K562 (cell line): ENCODE data around the gene MYL6B. TPM values are rescaled to one million over a fixed set of nuclear protein-coding genes. Genes with fewer than 3 reads are reported as not detected.
A peak's percentile ranks its signal among the peaks of the same experiment; 100 is the strongest.

Source experiments
- C11orf30 ChIP-seq: fragments of 450-650 bp; IDR thresholded peaks from 2 replicates; pipeline ENCODE4 v1.6.1; 2016; ENCODE audit warnings: low read depth, mild to moderate bottlenecking
- ELF4 ChIP-seq: fragments of 450-650 bp; formaldehyde crosslinking; IDR thresholded peaks from 2 replicates; pipeline ENCODE4 v1.4.0; 2022; ENCODE audit warnings: missing genetic modification characterization
- GATA2 ChIP-seq: sonication (generic); formaldehyde crosslinking; IDR thresholded peaks from 2 replicates; pipeline ENCODE4 v1.4.0; 2020; ENCODE audit warnings: mild to moderate bottlenecking, missing genetic modification reagents
- HDAC1 ChIP-seq, 2 experiments: fragments of 450-650 bp; IDR thresholded peaks; 2 replicates each; pipeline ENCODE4 v1.6.1; 2016 to 2017; ENCODE audit warnings: inconsistent platforms in 1 of 2, mild to moderate bottlenecking in 1 of 2, moderate library complexity in 1 of 2
- ILK ChIP-seq: fragments of 450-650 bp; IDR thresholded peaks from 2 replicates; pipeline ENCODE4 v1.6.1; 2016; ENCODE audit warnings: missing genetic modification characterization, low read depth, mild to moderate bottlenecking, missing compliant biosample characterization, moderate library complexity, borderline replicate concordance
- L3MBTL2 ChIP-seq: fragments of 450-650 bp; IDR thresholded peaks from 2 replicates; pipeline ENCODE4 v1.6.1; 2016; ENCODE audit warnings: mild to moderate bottlenecking, moderate library complexity
- MTF1 ChIP-seq: fragments of 250-450 bp; sonication (Bioruptor Pico); IDR thresholded peaks from 2 replicates; pipeline ENCODE4 v1.9.0; 2021; ENCODE audit warnings: moderate library complexity, mild to moderate bottlenecking, inconsistent platforms, borderline replicate concordance
- NCOR1 ChIP-seq: fragments of 450-650 bp; IDR thresholded peaks from 2 replicates; pipeline ENCODE4 v1.6.1; 2016; ENCODE audit warnings: mild to moderate bottlenecking, moderate library complexity
- NFIC ChIP-seq: fragments of 450-650 bp; IDR thresholded peaks from 2 replicates; pipeline ENCODE4 v1.6.1; 2017; ENCODE audit warnings: mild to moderate bottlenecking, inconsistent platforms
- NRF1 ChIP-seq, 2 experiments: fragments of 450-650 bp; IDR thresholded peaks in 1 of 2; conservative IDR thresholded peaks in 1 of 2; 2 replicates each; pipeline ENCODE4 v1.6.1; 2014; ENCODE audit warnings: mild to moderate bottlenecking in 2 of 2
- PRMT5 ChIP-seq: sonication (generic); formaldehyde crosslinking; IDR thresholded peaks from 2 replicates; pipeline ENCODE4 v1.5.0; 2020; ENCODE audit warnings: missing genetic modification reagents
- RAD51 ChIP-seq: fragments of 450-650 bp; IDR thresholded peaks from 2 replicates; pipeline ENCODE4 v1.7.1; 2016; ENCODE audit warnings: low read depth, mild to moderate bottlenecking, borderline replicate concordance
- RBM15 ChIP-seq: fragments of 200-400 bp; formaldehyde crosslinking; IDR thresholded peaks from 2 replicates; pipeline ENCODE4 v1.6.1; 2018; ENCODE audit warnings: mild to moderate bottlenecking, low read length, moderate library complexity; ENCODE audit not compliant: insufficient read depth
- SETDB1 ChIP-seq: IDR thresholded peaks from one replicate; pipeline ENCODE4 v1.6.1; 2012; ENCODE audit warnings: low read length, control low read depth, inconsistent platforms
- SIN3B ChIP-seq: fragments of 450-650 bp; IDR thresholded peaks from 2 replicates; pipeline ENCODE4 v1.6.1; 2017; ENCODE audit warnings: low read depth, mild to moderate bottlenecking, moderate library complexity
- SP1 ChIP-seq: sonication (generic); formaldehyde crosslinking; IDR thresholded peaks from 2 replicates; pipeline ENCODE4 v1.8.1; 2022; ENCODE audit warnings: mild to moderate bottlenecking, missing genetic modification reagents
- TCF7 ChIP-seq: sonication (generic); IDR thresholded peaks from 2 replicates; pipeline ENCODE4 v1.6.1; 2016; ENCODE audit warnings: antibody characterized with exemption, borderline replicate concordance
- ZFP36 ChIP-seq: fragments of 150-350 bp; IDR thresholded peaks from 2 replicates; pipeline ENCODE4 v1.6.1; 2018; ENCODE audit warnings: low read length, low read depth; ENCODE audit not compliant: partially characterized antibody
- ZNF175 ChIP-seq: fragments of 200-800 bp; sonication (Bioruptor generic); IDR thresholded peaks from 2 replicates; pipeline ENCODE4 v1.6.1; 2016; ENCODE audit warnings: low read depth, mild to moderate bottlenecking, missing genetic modification characterization, missing compliant biosample characterization
- ZNF384 ChIP-seq: IDR thresholded peaks from 2 replicates; pipeline ENCODE4 v1.6.1; 2012; ENCODE audit warnings: low read depth, low read length, improper control_type of control experiment
- polyA plus RNA-seq, 8 experiments: library from polyadenylated mRNA; depleted of rRNA in 4 of 8; stranded (reverse) in 5 of 8; unstranded in 3 of 8; fragments of >200 nt; fragmentation: Nextera tagmentation in 2 of 8; fragmentation: Illumina TruSeq in 1 of 8; extraction: Ambion mirVana in 2 of 8; extraction: Trizol in 1 of 8; gene quantifications; 2 replicates each; pipeline versions ENCODE4 v1.2.1 to v1.2.3, GENCODE V29; 2011 to 2014; ENCODE audit warnings: inconsistent platforms in 1 of 8, missing spikeins in 1 of 8
- total RNA-seq, 7 experiments: library from RNA; depleted of rRNA in 6 of 7; stranded (reverse); fragments of >200 nt in 6 of 7; fragmentation: Illumina TruSeq in 2 of 7; extraction: Trizol in 2 of 7; gene quantifications; 2 replicates each; pipeline versions ENCODE4 v1.2.1 to v1.2.3, GENCODE V29; 2011 to 2021; ENCODE audit warnings: low replicate concordance in 1 of 7
- TF ChIP-seq, protein P1 (sequence below): sonication (generic); formaldehyde crosslinking; IDR thresholded peaks from 2 replicates; pipeline ENCODE4 v1.8.0; 2022; ENCODE audit warnings: mild to moderate bottlenecking, missing genetic modification reagents
- TF ChIP-seq, protein P2 (sequence below): fragments of 250-450 bp; sonication (Bioruptor Pico); IDR thresholded peaks from 2 replicates; pipeline ENCODE4 v1.5.0; 2021; ENCODE audit warnings: mild to moderate bottlenecking, borderline replicate concordance
- TF ChIP-seq, protein P3 (sequence below), 2 experiments: fragments of 450-650 bp; IDR thresholded peaks; 2 replicates each; pipeline ENCODE4 v1.6.1; 2016

MYL6B gene
- total and polyA plus RNA-seq, 9 of the 15 experiments (the other 6 are each of a cell fraction or from before 2014, with no cell fraction given): 42.8 to 77.3 (median 68.6) TPM

DNA sequence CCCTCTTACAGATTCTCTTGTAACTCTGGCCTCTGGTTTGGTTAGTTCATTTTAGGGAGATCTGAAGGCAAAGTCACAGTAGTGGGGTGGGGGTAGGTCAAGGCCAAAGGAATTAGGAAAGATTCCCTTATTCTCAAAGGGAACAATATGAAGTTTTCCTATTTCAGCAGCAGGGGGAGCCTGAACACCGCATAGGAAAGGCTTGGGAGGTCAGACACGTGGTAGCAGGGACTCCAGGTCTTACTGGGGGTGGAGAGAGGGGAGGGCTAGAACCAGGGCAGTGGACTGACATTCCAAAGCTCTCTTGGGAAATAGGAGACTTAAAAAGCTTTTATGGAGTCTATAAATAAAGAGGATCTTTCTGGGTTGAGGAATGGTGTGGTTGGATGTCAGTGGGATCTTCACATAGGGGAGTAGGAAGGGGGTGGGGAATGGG lies 33.0 kb upstream of the MYL6B start (continued):
- TF ChIP-seq, protein P1, sequence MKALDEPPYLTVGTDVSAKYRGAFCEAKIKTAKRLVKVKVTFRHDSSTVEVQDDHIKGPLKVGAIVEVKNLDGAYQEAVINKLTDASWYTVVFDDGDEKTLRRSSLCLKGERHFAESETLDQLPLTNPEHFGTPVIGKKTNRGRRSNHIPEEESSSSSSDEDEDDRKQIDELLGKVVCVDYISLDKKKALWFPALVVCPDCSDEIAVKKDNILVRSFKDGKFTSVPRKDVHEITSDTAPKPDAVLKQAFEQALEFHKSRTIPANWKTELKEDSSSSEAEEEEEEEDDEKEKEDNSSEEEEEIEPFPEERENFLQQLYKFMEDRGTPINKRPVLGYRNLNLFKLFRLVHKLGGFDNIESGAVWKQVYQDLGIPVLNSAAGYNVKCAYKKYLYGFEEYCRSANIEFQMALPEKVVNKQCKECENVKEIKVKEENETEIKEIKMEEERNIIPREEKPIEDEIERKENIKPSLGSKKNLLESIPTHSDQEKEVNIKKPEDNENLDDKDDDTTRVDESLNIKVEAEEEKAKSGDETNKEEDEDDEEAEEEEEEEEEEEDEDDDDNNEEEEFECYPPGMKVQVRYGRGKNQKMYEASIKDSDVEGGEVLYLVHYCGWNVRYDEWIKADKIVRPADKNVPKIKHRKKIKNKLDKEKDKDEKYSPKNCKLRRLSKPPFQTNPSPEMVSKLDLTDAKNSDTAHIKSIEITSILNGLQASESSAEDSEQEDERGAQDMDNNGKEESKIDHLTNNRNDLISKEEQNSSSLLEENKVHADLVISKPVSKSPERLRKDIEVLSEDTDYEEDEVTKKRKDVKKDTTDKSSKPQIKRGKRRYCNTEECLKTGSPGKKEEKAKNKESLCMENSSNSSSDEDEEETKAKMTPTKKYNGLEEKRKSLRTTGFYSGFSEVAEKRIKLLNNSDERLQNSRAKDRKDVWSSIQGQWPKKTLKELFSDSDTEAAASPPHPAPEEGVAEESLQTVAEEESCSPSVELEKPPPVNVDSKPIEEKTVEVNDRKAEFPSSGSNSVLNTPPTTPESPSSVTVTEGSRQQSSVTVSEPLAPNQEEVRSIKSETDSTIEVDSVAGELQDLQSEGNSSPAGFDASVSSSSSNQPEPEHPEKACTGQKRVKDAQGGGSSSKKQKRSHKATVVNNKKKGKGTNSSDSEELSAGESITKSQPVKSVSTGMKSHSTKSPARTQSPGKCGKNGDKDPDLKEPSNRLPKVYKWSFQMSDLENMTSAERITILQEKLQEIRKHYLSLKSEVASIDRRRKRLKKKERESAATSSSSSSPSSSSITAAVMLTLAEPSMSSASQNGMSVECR: 0 out of 2 replicates have a peak, but pooled peaks have one; percentile 38
- TF ChIP-seq RAD51: peak; percentile 86
- no peak for TF ChIP-seq NRF1 (conservative IDR thresholded peaks at IDR 0.05 in 1 of 2, IDR thresholded peaks at IDR 0.05 in 1 of 2)
- TF ChIP-seq NFIC: no peak; the same call in 1 of the 2 replicates
- TF ChIP-seq L3MBTL2: peak; percentile 78
- TF ChIP-seq SP1 (CRISPR knock-in tag): peak; percentile 43; the same call in 1 of the 2 replicates
- no peak for TF ChIP-seq TCF7
- TF ChIP-seq ZNF175 (CRISPR knock-in tag): no peak
- no peak for TF ChIP-seq ILK (tag)
- peak in 1 of 2 experiments; percentile 63; a peak in 1 of 4 replicates for TF ChIP-seq HDAC1 (IDR thresholded peaks at IDR 0.05)
- TF ChIP-seq, protein P2, sequence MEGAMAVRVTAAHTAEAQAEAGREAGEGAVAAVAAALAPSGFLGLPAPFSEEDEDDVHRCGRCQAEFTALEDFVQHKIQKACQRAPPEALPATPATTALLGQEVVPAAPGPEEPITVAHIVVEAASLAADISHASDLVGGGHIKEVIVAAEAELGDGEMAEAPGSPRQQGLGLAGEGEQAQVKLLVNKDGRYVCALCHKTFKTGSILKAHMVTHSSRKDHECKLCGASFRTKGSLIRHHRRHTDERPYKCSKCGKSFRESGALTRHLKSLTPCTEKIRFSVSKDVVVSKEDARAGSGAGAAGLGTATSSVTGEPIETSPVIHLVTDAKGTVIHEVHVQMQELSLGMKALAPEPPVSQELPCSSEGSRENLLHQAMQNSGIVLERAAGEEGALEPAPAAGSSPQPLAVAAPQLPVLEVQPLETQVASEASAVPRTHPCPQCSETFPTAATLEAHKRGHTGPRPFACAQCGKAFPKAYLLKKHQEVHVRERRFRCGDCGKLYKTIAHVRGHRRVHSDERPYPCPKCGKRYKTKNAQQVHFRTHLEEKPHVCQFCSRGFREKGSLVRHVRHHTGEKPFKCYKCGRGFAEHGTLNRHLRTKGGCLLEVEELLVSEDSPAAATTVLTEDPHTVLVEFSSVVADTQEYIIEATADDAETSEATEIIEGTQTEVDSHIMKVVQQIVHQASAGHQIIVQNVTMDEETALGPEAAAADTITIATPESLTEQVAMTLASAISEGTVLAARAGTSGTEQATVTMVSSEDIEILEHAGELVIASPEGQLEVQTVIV: no peak
- no peak for TF ChIP-seq RBM15
- no peak for TF ChIP-seq SETDB1
- TF ChIP-seq, protein P3, sequence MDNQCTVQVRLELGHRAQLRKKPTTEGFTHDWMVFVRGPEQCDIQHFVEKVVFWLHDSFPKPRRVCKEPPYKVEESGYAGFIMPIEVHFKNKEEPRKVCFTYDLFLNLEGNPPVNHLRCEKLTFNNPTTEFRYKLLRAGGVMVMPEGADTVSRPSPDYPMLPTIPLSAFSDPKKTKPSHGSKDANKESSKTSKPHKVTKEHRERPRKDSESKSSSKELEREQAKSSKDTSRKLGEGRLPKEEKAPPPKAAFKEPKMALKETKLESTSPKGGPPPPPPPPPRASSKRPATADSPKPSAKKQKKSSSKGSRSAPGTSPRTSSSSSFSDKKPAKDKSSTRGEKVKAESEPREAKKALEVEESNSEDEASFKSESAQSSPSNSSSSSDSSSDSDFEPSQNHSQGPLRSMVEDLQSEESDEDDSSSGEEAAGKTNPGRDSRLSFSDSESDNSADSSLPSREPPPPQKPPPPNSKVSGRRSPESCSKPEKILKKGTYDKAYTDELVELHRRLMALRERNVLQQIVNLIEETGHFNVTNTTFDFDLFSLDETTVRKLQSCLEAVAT (IDR thresholded peaks at IDR 0.05): no peak
- TF ChIP-seq ZNF384: no peak
- TF ChIP-seq MTF1: no peak
- TF ChIP-seq NCOR1: no peak
- TF ChIP-seq ELF4: no peak
- no peak for TF ChIP-seq C11orf30
- TF ChIP-seq PRMT5 (CRISPR knock-in tag): no peak
- peak; percentile 49 for TF ChIP-seq ZFP36
- TF ChIP-seq GATA2 (CRISPR knock-in tag): no peak
- no peak for TF ChIP-seq SIN3B
